Progenitor cell of endocrine pancreas (in vitro differentiated cells): ENCODE results near the gene GRIK3. TPM values are rescaled to one million over a fixed set of nuclear protein-coding genes. Genes with fewer than 3 reads are reported as not detected.

Experiments
- DNase-seq: peaks from one replicate; pipeline ENCODE4 v3.0.0; 2021; ENCODE audit warnings: low spot score; ENCODE audit not compliant: unreplicated experiment
- H3K27ac Mint-ChIP-seq: 2 replicates; pipeline ENCODE4 v1.8.0; 2021; ENCODE audit warnings: mild to moderate bottlenecking, moderate library complexity, mixed read lengths
- H3K27me3 Mint-ChIP-seq: 2 replicates; pipeline ENCODE4 v1.8.0; 2021; ENCODE audit warnings: mixed read lengths
- H3K36me3 Mint-ChIP-seq: 2 replicates; pipeline ENCODE4 v1.8.0; 2022; ENCODE audit warnings: mixed read lengths; ENCODE audit not compliant: insufficient read depth
- H3K4me1 Mint-ChIP-seq: 2 replicates; pipeline ENCODE4 v1.8.0; 2021; ENCODE audit warnings: low read depth, mixed read lengths
- H3K4me3 Mint-ChIP-seq: 2 replicates; pipeline ENCODE4 v1.8.0; 2021; ENCODE audit warnings: low read depth, mild to moderate bottlenecking, moderate library complexity, mixed read lengths
- H3K9me3 Mint-ChIP-seq: 2 replicates; pipeline ENCODE4 v1.8.0; 2021; ENCODE audit warnings: low read depth, mixed read lengths
- total RNA-seq: library from RNA; stranded (reverse); gene quantifications from 2 replicates; pipeline ENCODE4 v1.2.1, GENCODE V29; 2021
- TF ChIP-seq, protein P1 (sequence below): fragments of 200-600 bp; sonication (generic); IDR thresholded peaks from one replicate; pipeline ENCODE4 v1.5.0; 2021; ENCODE audit warnings: antibody characterized with exemption, mild to moderate bottlenecking; ENCODE audit not compliant: unreplicated experiment

GRIK3 gene
- total RNA-seq, 1 donor from 2014 or later = 0.41 TPM

DNA sequence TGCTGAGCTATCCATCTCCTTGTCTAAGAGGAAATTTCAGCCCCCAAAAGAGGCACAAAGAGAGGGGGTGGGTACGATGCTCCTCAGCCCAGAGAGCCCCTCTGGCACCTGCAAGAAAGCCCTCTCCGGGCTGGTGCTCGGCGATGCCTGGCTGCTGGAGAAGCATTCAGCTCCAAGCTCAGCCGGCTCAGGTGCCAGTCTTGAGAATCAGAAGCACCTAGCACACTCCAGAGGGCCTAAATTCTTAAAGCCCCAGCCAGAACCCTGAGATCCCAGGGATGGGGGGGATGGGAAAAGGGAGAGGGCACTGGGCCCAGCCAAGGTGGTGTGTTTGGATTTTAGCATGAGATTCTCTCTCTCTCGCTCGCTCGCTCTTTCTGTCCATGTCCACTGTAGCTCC lies 2.9 kb downstream of the GRIK3 start:
- peaks cover 82% of the 10 kb centered on the region for H3K27me3 Mint-ChIP-seq
- TF ChIP-seq, protein P1, sequence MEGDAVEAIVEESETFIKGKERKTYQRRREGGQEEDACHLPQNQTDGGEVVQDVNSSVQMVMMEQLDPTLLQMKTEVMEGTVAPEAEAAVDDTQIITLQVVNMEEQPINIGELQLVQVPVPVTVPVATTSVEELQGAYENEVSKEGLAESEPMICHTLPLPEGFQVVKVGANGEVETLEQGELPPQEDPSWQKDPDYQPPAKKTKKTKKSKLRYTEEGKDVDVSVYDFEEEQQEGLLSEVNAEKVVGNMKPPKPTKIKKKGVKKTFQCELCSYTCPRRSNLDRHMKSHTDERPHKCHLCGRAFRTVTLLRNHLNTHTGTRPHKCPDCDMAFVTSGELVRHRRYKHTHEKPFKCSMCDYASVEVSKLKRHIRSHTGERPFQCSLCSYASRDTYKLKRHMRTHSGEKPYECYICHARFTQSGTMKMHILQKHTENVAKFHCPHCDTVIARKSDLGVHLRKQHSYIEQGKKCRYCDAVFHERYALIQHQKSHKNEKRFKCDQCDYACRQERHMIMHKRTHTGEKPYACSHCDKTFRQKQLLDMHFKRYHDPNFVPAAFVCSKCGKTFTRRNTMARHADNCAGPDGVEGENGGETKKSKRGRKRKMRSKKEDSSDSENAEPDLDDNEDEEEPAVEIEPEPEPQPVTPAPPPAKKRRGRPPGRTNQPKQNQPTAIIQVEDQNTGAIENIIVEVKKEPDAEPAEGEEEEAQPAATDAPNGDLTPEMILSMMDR = no peak
- no peak overlapping the region for H3K27ac Mint-ChIP-seq
- H3K9me3 Mint-ChIP-seq = no peaks in the 10 kb centered on the region
- H3K36me3 Mint-ChIP-seq = no peaks in the 10 kb centered on the region
- no peak overlapping the region for H3K4me3 Mint-ChIP-seq
- DNase-seq = no peak
- peaks cover 4% of the 10 kb centered on the region for H3K4me1 Mint-ChIP-seq

DNA sequence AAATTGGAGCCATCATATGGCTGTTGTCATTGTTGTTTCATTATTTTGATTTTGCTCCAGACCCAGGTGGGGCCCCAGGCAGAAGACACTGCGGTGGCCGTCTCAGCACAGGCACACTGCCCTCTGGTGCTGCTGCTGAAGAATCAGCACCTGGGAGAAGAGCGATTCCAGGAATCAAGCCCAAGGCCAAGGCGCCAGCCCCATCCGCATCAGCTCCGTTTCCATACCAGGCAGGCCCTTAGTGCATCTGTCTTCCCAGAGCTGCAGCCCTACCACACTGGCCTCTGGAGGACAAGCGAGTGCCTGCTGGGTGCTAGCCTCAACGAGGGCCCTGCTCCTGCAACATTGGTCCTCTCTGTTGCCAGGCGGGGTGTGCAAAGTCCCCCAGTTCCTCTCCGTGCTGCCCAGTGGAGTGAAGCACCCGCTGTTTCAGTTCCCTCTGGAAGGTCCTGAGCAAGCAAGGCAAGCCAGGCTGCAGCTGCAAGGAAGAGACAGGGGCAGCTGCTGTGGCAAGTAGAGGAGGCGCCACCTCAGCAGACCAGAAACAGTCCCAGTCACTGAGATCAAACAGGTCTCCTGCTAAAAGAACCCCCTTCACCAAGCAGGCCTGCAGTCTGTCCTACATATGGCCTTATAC lies 5.2 kb downstream of the GRIK3 start:
- TF ChIP-seq, protein P1 = peak; percentile 29
- H3K9me3 Mint-ChIP-seq = no peaks in the 10 kb centered on the region
- peaks cover 84% of the 10 kb centered on the region for H3K27me3 Mint-ChIP-seq
- DNase-seq = no peak
- no peak overlapping the region for H3K4me3 Mint-ChIP-seq
- H3K27ac Mint-ChIP-seq = no peak overlapping the region
- no peaks in the 10 kb centered on the region for H3K4me1 Mint-ChIP-seq
- H3K36me3 Mint-ChIP-seq = no peaks in the 10 kb centered on the region

DNA sequence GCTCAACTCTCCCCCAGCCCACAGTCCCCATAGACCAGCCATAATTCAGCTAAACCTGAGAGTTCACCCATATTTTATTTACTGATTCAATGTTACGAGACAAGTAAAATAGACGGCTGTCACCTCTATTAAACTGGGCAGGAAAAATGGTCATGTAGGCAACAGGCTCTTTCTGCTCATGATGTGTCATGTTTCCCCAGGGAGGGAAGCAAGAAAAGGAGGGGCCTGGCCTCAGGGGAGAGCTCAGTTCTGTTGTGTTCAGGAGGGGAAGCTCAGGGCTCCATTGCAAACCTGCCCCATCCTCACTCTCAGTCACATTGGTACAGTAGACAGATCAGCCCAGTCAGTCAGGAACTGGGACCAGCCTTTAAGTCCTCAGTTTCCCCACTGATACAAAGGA lies 12.8 kb downstream of the GRIK3 start:
- no peak overlapping the region for H3K4me3 Mint-ChIP-seq

DNA sequence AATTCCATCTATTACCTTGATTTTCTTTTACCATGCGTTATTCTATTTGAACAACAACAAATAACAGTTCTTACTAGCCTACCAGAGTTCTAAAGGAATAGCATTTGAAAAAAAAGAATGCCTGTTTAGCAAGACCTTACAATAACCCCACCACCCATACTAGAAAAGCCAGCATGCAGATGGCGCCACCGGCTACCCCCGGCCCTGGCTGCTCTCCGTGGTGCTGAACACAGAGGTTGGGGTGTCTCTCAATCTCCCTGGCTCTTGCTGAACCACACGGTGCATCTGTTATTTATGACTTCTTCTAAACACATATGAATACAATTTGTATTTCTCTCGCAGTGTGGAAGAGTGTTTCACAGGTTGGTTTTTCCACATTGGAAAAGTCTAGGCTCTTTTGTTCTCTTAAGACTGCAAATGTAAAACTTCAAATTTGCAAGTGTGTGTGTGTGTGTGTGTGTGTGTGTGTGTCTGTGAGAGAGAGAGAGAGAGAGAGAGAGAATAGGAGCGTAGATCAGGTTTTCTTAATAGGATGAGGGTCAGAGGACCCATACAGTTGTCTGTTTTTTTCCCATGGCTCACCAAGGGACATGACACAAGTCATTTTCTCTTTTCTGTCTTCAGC lies 13.6 kb downstream of the GRIK3 start:
- Mint-ChIP-seq H3K27me3 (peaks cover 61% of the 10 kb centered on the region), H3K27ac (no peak overlapping the region), H3K9me3 (no peaks in the 10 kb centered on the region), H3K4me1 (peaks cover 10% of the 10 kb centered on the region), H3K36me3 (no peaks in the 10 kb centered on the region), H3K4me3 (no peak overlapping the region)
- TF ChIP-seq, protein P1 = peak; percentile 34
- DNase-seq = peak; percentile 65

More for the DNA sequence above, 12.8 kb downstream of the GRIK3 start:
- Mint-ChIP-seq H3K9me3 (no peaks in the 10 kb centered on the region), H3K4me1 (peaks cover 10% of the 10 kb centered on the region), H3K27me3 (peaks cover 66% of the 10 kb centered on the region), H3K36me3 (no peaks in the 10 kb centered on the region), H3K27ac (no peak overlapping the region)
- TF ChIP-seq, protein P1 = no peak
- no peak for DNase-seq

DNA sequence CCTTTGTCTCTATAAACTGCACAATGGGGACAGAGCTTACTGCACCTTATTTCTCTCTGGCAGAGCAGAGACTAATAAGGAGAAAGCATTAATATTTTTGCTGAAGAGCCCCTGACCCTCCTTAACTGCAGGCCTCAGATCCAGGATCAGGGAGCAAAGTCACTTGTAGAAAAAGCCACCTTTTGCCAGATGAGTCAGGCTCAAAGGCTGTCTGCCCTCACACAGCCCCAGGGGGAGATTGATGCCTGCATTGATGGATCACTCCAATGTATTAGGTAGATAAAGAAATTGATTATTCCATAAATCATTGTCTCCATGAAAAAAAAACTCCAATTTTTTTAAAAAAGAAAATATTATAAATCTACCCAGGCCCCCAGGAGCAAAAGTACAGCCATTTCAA lies 15.8 kb downstream of the GRIK3 start:
- TF ChIP-seq, protein P1 = no peak
- DNase-seq = no peak
- no peak overlapping the region for H3K4me3 Mint-ChIP-seq
- H3K36me3 Mint-ChIP-seq = no peaks in the 10 kb centered on the region
- H3K27me3 Mint-ChIP-seq = peaks cover 56% of the 10 kb centered on the region
- peaks cover 10% of the 10 kb centered on the region for H3K4me1 Mint-ChIP-seq
- H3K27ac Mint-ChIP-seq = peak overlapping the region; percentile 9
- no peaks in the 10 kb centered on the region for H3K9me3 Mint-ChIP-seq
